ENCODE results near the gene THAP8. TPM values are rescaled to one million over a fixed set of nuclear protein-coding genes. Genes with fewer than 3 reads are reported as not detected.
A peak's percentile ranks its signal among the peaks of the same experiment; 100 is the strongest.

The THAP8 gene
- total and polyA plus RNA-seq, 2 of the 13 experiments (the other 11 are each of a cell fraction or from before 2014, with no cell fraction given): 1.7 to 3.7 TPM

DNA sequence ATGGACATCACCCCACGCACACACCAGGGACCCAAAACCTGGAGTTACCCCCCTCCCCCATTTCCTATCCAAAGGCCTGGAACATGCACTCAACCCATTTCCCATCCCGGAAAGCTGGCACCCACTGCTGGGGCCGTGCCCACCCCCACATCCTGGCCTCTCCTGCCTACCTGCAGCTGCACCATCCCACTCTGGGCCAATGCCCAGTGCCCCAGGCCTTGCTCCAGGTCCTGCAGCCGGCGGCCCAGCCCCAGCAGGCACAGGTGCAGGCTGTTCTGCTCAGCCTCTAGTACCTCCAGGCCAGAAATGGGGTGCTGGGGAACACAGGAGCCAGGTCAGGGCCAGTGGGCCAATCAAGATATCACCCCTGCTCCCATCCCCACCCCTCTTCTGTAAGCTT is 47.1 kb downstream of the THAP8 start:
- no peak for ATAC-seq
- peaks cover 6% of the 10 kb centered on the region for H3K79me2 ChIP-seq (ENCODE audit: insufficient read depth, low read length)
- H3K27ac ChIP-seq (ENCODE audit: extremely low read length, insufficient read depth, low read length): no peak overlapping the region
- peaks cover 38% of the 10 kb centered on the region for H3K4me1 ChIP-seq (ENCODE audit: insufficient read depth, low read length)
- no peak overlapping the region for H3K9ac ChIP-seq (ENCODE audit: insufficient read depth, low read depth, low read length)
- in situ Hi-C loops (cut with HindIII; ENCODE audit: extremely low pct_ligation_motif_present, low pct_unique_long_range_greater_than_20kb) (no loop called here), intact Hi-C loops (cut with micrococcal nuclease; ENCODE audit: unreplicated experiment) (loop anchor here (1.0 kb wide), 1 partner anchor 7 kb away; the partner anchor contains the start of gene ALKBH6)
- no peaks in the 10 kb centered on the region; a peak in 1 of 5 replicates for H3K27me3 ChIP-seq (ENCODE audit: control insufficient read depth in 1 of 2, insufficient read depth in 2 of 2, low read length in 2 of 2)
- FAIRE-seq: no peak
- 100% methylated on average over 2 of the region's 5 CpGs for WGBS (ENCODE audit: low lambda C conversion rate)
- no peak overlapping the region; the same call in 1 of the 2 replicates for H3K4me2 ChIP-seq (ENCODE audit: low read depth, low read length)
- no peak overlapping the region for H2AFZ ChIP-seq (ENCODE audit: low read length)
- H3K4me3 ChIP-seq (replicated peaks in 1 of 3; ENCODE audit: insufficient read depth in 1 of 3, low read depth in 2 of 3, low read length in 3 of 3): peak overlapping the region in 1 of 3 experiments; percentile 93; a peak in 1 of 6 replicates
- no peaks in the 10 kb centered on the region for H4K20me1 ChIP-seq (ENCODE audit: insufficient read depth, low read length)
- H3K9me3 ChIP-seq (ENCODE audit: low read length): no peaks in the 10 kb centered on the region
- ChIA-PET POLR2A (interaction anchor here (0.6 kb wide), 1 partner anchor 1936 kb away, joined by 3 read pairs; no protein-coding TSS in a partner anchor), CTCF (ENCODE audit: low intra/inter-chr PET ratio, low total read pairs) (no interaction called here)
- no peak for DNase-seq (ENCODE audit: low spot score)
- no TSS peak for BruUV-seq (replicated peaks)
- peaks cover 0 to 10% of the 10 kb centered on the region in 2 experiments; a peak in 3 of 5 replicates for H3K36me3 ChIP-seq (replicated peaks in 1 of 2; ENCODE audit: control insufficient read depth in 1 of 2, insufficient read depth in 2 of 2, low read length in 2 of 2)
- TF ChIP-seq GTF2F1 (IDR thresholded peaks at IDR 0.05; ENCODE audit: low read length): no peak
- TF ChIP-seq MYNN (CRISPR knock-in tag; IDR thresholded peaks at IDR 0.05; ENCODE audit: low read depth): no peak
- no peak for TF ChIP-seq ZNF652 (CRISPR knock-in tag; IDR thresholded peaks at IDR 0.05; ENCODE audit: borderline replicate concordance, low read depth)
- TF ChIP-seq, protein P1, sequence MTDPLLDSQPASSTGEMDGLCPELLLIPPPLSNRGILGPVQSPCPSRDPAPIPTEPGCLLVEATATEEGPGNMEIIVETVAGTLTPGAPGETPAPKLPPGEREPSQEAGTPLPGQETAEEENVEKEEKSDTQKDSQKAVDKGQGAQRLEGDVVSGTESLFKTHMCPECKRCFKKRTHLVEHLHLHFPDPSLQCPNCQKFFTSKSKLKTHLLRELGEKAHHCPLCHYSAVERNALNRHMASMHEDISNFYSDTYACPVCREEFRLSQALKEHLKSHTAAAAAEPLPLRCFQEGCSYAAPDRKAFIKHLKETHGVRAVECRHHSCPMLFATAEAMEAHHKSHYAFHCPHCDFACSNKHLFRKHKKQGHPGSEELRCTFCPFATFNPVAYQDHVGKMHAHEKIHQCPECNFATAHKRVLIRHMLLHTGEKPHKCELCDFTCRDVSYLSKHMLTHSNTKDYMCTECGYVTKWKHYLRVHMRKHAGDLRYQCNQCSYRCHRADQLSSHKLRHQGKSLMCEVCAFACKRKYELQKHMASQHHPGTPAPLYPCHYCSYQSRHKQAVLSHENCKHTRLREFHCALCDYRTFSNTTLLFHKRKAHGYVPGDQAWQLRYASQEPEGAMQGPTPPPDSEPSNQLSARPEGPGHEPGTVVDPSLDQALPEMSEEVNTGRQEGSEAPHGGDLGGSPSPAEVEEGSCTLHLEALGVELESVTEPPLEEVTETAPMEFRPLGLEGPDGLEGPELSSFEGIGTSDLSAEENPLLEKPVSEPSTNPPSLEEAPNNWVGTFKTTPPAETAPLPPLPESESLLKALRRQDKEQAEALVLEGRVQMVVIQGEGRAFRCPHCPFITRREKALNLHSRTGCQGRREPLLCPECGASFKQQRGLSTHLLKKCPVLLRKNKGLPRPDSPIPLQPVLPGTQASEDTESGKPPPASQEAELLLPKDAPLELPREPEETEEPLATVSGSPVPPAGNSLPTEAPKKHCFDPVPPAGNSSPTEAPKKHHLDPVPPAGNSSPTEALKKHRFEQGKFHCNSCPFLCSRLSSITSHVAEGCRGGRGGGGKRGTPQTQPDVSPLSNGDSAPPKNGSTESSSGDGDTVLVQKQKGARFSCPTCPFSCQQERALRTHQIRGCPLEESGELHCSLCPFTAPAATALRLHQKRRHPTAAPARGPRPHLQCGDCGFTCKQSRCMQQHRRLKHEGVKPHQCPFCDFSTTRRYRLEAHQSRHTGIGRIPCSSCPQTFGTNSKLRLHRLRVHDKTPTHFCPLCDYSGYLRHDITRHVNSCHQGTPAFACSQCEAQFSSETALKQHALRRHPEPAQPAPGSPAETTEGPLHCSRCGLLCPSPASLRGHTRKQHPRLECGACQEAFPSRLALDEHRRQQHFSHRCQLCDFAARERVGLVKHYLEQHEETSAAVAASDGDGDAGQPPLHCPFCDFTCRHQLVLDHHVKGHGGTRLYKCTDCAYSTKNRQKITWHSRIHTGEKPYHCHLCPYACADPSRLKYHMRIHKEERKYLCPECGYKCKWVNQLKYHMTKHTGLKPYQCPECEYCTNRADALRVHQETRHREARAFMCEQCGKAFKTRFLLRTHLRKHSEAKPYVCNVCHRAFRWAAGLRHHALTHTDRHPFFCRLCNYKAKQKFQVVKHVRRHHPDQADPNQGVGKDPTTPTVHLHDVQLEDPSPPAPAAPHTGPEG (CRISPR knock-in tag; IDR thresholded peaks at IDR 0.05): no peak
- TF ChIP-seq HNRNPL (IDR thresholded peaks at IDR 0.05; ENCODE audit: low read depth, low read length): 0 out of 2 replicates have a peak, but pooled peaks have one; percentile 35
- TF ChIP-seq, protein P2, sequence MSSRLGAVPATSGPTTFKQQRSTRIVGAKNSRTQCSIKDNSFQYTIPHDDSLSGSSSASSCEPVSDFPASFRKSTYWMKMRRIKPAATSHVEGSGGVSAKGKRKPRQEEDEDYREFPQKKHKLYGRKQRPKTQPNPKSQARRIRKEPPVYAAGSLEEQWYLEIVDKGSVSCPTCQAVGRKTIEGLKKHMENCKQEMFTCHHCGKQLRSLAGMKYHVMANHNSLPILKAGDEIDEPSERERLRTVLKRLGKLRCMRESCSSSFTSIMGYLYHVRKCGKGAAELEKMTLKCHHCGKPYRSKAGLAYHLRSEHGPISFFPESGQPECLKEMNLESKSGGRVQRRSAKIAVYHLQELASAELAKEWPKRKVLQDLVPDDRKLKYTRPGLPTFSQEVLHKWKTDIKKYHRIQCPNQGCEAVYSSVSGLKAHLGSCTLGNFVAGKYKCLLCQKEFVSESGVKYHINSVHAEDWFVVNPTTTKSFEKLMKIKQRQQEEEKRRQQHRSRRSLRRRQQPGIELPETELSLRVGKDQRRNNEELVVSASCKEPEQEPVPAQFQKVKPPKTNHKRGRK (CRISPR knock-in tag; IDR thresholded peaks at IDR 0.05): no peak
- TF ChIP-seq ZSCAN30 (CRISPR knock-in tag; IDR thresholded peaks at IDR 0.05): no peak
- 0 out of 2 replicates have a peak, but pooled peaks have one; percentile 33 for TF ChIP-seq KDM5B (CRISPR knock-in tag; IDR thresholded peaks at IDR 0.05; ENCODE audit: borderline replicate concordance)
- no peak for TF ChIP-seq ZNF883 (CRISPR knock-in tag; IDR thresholded peaks at IDR 0.05; ENCODE audit: not compliant biosample characterization)
- peak; percentile 61 for TF ChIP-seq AGO1 (IDR thresholded peaks at IDR 0.05; ENCODE audit: low read depth, low read length, poor library complexity, severe bottlenecking)
- no peak for TF ChIP-seq POLR2AphosphoS2 (IDR thresholded peaks at IDR 0.05; ENCODE audit: low read depth, low read length)
- no peak for TF ChIP-seq ZNF121 (CRISPR knock-in tag; IDR thresholded peaks at IDR 0.05)
- no peak for TF ChIP-seq ONECUT2 (CRISPR knock-in tag; IDR thresholded peaks at IDR 0.05)
